ENCODE measurements around the gene PRSS36. TPM values are rescaled to one million over a fixed set of nuclear protein-coding genes. Genes with fewer than 3 reads are reported as not detected.
"Not testable (repeated sequence)": the region's sequence is repeated elsewhere in the genome, so short reads cannot be mapped to it uniquely, and the experiment has no call there.

PRSS36 gene
- total RNA-seq, 4 donors from 2014 or later, result 1.0 to 8.1 (median 3.7) TPM; not detected in 1

DNA sequence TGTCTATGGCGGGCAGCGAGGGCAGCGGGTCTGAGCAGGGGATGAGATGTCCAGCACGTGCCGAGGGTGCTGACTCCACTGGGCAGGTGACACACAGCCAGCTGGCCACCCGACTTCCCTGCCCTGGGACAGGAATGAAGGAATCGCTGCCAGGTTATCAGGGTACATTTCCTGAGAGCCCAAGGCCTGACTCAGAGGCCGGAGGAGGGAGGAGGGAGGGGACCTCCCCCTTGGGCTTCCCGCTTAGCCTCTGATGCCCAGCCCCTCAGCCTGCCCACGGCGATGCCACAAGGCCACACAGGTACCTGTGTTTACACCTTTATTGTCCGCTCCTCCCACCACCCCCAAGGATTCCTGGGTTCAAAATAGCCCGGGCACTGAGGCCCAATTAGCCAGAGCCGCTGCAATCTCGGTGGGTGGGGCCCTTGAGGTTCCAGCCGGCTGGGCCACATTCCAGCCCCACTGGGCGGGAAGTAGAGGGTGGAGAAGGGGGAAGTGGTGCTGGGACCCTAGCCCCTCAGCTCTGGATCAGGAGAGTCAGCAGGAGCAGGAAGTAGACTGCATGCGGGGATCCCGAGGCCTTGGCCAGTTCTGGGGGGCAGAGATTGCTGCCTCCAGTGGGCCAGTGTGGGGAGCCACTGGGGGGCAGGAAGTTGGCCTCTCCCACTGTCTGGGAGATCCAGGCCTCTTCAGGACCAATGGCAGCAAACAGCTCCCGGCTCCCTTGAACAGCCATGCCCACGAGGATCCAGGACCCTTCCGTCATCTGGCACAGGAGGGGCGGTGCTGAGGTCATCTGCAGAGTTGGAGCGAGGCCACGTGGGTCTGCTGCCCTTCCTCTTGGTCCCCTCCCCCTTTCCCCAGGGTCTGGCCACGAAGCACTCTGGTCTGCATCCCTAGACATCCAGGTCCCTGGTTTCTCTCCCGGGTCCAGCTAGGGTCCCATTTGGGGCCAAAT lies 11.0 kb downstream of the PRSS36 start:
- intact Hi-C loops (cut with DNase I; ENCODE audit: low total_unique reads) (loop anchor here (1.0 kb wide), 1 partner anchor 21 kb away; no protein-coding TSS in a partner anchor), in situ Hi-C loops (cut with MboI; ENCODE audit: low sequenced_read_pairs in 4 of 4) (no loop called here)
- DNase-seq (peak; percentile 91 to 96), ATAC-seq (peak; percentile 61 to 69)
- no peaks in the 10 kb centered on the region for H3K9me3 ChIP-seq
- H3K36me3 ChIP-seq, result no peaks in the 10 kb centered on the region
- peak in 1 of 2 donors; percentile 18 for TF ChIP-seq POLR2A (IDR thresholded peaks at IDR 0.05)
- TF ChIP-seq, protein P1, sequence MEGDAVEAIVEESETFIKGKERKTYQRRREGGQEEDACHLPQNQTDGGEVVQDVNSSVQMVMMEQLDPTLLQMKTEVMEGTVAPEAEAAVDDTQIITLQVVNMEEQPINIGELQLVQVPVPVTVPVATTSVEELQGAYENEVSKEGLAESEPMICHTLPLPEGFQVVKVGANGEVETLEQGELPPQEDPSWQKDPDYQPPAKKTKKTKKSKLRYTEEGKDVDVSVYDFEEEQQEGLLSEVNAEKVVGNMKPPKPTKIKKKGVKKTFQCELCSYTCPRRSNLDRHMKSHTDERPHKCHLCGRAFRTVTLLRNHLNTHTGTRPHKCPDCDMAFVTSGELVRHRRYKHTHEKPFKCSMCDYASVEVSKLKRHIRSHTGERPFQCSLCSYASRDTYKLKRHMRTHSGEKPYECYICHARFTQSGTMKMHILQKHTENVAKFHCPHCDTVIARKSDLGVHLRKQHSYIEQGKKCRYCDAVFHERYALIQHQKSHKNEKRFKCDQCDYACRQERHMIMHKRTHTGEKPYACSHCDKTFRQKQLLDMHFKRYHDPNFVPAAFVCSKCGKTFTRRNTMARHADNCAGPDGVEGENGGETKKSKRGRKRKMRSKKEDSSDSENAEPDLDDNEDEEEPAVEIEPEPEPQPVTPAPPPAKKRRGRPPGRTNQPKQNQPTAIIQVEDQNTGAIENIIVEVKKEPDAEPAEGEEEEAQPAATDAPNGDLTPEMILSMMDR (IDR thresholded peaks at IDR 0.05 in 4 of 5, conservative IDR thresholded peaks at IDR 0.05 in 1 of 5), result no peak
- H3K4me3 ChIP-seq, result peak overlapping the region in 2 of 4 donors; percentile 9 to 44
- no peaks in the 10 kb centered on the region for H3K27me3 ChIP-seq
- H3K4me1 ChIP-seq, result peaks cover 19 to 22% of the 10 kb centered on the region in 2 donors
- H3K27ac ChIP-seq, result peak overlapping the region; percentile 49 to 74 (median 68)

DNA sequence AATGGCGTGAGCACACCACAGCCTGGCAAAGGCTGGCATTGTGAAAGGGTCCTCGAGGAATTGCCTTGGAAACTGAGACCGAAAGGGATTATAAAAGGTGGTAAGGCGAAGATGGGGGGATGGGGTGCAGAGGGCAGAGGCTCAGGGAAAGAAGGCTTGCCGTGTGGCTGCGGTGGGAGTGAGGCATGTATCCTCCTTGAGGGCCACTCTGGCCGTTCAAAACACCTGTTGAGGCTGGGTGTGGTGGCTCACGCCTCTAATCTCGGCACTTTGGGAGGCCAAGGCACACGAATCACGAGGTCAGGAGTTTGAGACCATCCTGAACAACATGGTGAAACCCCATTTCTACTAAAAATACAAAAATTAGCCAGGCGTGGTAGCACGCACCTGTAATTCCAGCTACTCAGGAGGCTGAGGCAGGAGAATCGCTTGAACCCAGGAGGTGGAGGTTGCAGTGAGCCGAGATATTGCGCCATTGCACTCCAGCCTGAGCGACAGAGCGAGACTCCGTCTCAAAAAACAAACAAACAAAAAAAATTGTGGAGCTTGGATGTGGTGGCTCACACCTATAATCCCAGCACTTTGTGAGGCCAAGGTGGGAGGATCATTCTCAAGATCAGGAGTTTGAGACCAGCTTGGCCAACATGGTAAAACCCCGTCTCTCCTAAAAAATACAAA lies 12.9 kb downstream of the PRSS36 start:
- H3K27ac ChIP-seq; H3K4me3 ChIP-seq; DNase-seq; in situ Hi-C loops (cut with MboI; ENCODE audit: low sequenced_read_pairs in 4 of 4); H3K27me3 ChIP-seq; ATAC-seq; intact Hi-C loops (cut with DNase I; ENCODE audit: low total_unique reads); H3K9me3 ChIP-seq; H3K36me3 ChIP-seq: not testable (repeated sequence)
- H3K4me1 ChIP-seq, result peaks cover 18 to 22% of the 10 kb centered on the region in 2 donors

DNA sequence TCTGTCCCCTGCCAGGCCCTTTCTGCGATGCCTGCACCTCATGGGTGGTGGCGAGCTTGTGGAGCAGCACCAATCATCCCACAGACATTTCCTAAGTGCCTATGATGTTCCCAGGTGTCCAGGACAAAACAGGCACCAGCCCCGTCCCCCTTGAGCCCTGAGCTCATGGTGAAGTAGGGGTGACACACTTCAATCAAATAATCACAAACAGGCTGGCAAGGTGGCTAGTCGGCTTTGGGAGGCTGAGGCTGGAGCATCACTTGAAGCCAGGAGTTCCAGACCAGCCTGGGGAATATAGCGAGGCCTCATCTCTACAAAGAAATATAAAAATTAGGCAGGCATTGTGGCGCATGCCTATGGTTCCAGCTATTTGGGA lies 13.6 kb downstream of the PRSS36 start:
- H3K4me1 ChIP-seq, result peaks cover 12 to 16% of the 10 kb centered on the region in 2 donors
- no peak overlapping the region for H3K27ac ChIP-seq
- no peak overlapping the region for H3K4me3 ChIP-seq
- no peaks in the 10 kb centered on the region for H3K27me3 ChIP-seq
- no peak for TF ChIP-seq POLR2A (IDR thresholded peaks at IDR 0.05)
- TF ChIP-seq, protein P1 (IDR thresholded peaks at IDR 0.05 in 4 of 5, conservative IDR thresholded peaks at IDR 0.05 in 1 of 5), result no peak
- DNase-seq (no peak), ATAC-seq (no peak)
- H3K9me3 ChIP-seq, result no peaks in the 10 kb centered on the region
- in situ Hi-C loops (cut with MboI; ENCODE audit: low sequenced_read_pairs in 4 of 4) (no loop called here), intact Hi-C loops (cut with DNase I; ENCODE audit: low total_unique reads) (no loop called here)
- H3K36me3 ChIP-seq, result peaks cover 0 to 13% of the 10 kb centered on the region in 2 donors

DNA sequence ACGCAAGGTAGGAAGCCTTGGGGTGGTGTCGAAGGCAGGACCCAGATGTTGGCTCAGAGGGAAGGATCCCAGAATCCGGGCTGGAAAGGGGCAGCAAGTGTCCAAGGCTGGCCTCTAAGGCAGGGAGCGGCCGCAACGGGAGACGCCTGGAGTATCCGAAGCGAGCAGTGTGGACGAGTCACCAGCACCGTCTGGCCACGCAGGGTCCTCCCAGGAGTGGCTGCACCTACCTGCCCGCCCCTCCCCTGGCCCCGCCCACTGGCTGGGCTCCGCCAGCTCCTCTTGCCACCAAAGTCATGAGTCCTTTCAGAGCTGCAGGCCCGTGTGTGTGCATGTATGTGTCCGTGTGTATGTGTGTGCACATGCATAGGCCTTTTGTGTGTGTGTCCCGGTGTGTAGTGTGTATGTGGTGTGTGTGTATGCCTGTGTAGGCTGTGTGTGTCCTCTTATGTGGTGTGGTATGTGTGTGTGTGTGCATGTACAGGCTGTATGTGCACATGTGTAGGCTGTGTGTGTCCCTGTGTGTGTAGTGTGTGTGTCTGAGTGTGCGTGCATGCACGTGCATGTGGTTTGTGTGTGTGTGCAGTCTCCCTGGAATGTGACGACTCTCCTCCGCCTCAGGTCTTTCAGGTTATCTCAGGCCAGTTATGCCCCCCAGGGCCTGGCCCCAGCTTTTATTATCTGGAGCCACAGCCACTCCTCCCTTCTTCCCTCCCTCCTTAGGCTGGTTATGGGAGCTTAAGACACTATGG lies 14.2 kb downstream of the PRSS36 start, which contains the start of gene PRSS8:
Gene PRSS8 (minus strand): TSS at position 193 of the 752 bp plus-strand sequence. CDS start 229 bp downstream, outside the sequence.
- peaks cover 9 to 15% of the 10 kb centered on the region in 2 donors for H3K4me1 ChIP-seq
- no peak within 1 kb of the TSS for H3K4me3 ChIP-seq
- in situ Hi-C loops (cut with MboI; ENCODE audit: low sequenced_read_pairs in 4 of 4), result no loop called here
- H3K27ac ChIP-seq, result no peak within 1 kb of the TSS
- H3K36me3 ChIP-seq, result peaks cover 0 to 19% of the 10 kb centered on the region in 2 donors
- TF ChIP-seq POLR2A (IDR thresholded peaks at IDR 0.05), result no peak
- intact Hi-C loops (cut with DNase I; ENCODE audit: low total_unique reads), result no loop called here
- no peaks in the 10 kb centered on the region for H3K27me3 ChIP-seq
- DNase-seq (peak in 1 of 2 donors; percentile 30), ATAC-seq (no peak)
- H3K9me3 ChIP-seq, result no peaks in the 10 kb centered on the region

All from gastrocnemius medialis (tissue), 4 donors.